ENCODE data around the gene PLB1. TPM values are rescaled to one million over a fixed set of nuclear protein-coding genes. Genes with fewer than 3 reads are reported as not detected.

Gene PLB1
- polyA plus RNA-seq, 2 of the 4 experiments (the other 2 are of a cell fraction), result 0.26 to 1.4 TPM

DNA sequence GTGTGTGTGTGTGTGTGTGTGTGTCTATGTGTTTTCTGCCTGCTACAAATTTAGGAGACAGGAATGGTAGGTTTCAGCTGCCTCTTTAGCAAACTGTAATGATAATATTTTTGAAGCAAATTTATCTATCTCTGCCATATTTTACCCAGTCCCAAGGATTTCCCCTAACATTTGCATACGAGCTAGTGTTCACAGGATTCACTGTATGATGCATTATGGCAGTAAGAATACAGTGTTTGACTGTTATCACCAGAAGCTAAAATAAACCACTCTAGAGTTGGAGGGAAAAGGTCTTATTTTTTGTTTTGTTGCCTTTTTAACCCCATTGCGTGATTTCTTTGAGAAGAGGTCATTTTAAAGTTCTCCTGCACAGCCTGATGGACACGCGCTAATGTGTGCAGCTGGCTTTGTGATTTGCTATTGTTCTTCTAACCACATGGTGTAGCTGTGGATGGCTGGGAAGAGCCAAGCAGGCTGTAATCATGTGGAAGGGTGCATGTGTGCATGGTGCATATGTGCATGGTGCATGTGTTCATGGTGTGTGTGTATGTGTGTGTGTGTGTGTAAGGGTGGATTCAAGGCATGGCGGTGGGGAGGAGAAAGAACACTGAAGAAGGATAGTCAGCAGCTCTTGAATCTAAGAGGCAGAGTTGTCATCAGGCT is 62.4 kb downstream of the PLB1 start:
- WGBS (ENCODE audit: missing lambda C conversion rate), result 87% methylated on average over 5 of the region's 5 CpGs
- Histone ChIP-seq H3K27ac (no peak overlapping the region), H3K9me3 (no peaks in the 10 kb centered on the region), H3K4me2 (no peak overlapping the region), H3K4me1 (no peaks in the 10 kb centered on the region), H3K4me3 (no peak overlapping the region)
- FAIRE-seq (no peak), ATAC-seq (peak; percentile 51 to 54; a peak in 3 of 6 replicates), DNase-seq (ENCODE audit: low read depth in 1 of 2, low spot score in 1 of 2) (no peak)
- TF ChIP-seq GATA3 (IDR thresholded peaks at IDR 0.05; ENCODE audit: borderline replicate concordance), result no peak
- no peak; a peak in 1 of 5 replicates for TF ChIP-seq RAD21 (conservative IDR thresholded peaks at IDR 0.05 in 1 of 2, IDR thresholded peaks at IDR 0.05 in 1 of 2)
- TF ChIP-seq SREBF2 (IDR thresholded peaks at IDR 0.05), result no peak
- TF ChIP-seq, protein P1, sequence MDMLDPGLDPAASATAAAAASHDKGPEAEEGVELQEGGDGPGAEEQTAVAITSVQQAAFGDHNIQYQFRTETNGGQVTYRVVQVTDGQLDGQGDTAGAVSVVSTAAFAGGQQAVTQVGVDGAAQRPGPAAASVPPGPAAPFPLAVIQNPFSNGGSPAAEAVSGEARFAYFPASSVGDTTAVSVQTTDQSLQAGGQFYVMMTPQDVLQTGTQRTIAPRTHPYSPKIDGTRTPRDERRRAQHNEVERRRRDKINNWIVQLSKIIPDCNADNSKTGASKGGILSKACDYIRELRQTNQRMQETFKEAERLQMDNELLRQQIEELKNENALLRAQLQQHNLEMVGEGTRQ (IDR thresholded peaks at IDR 0.05), result no peak
- TF ChIP-seq RARB (CRISPR knock-in tag; IDR thresholded peaks at IDR 0.05), result no peak
- no peak for TF ChIP-seq RNF2 (IDR thresholded peaks at IDR 0.05; ENCODE audit: borderline replicate concordance, low read depth)
- TF ChIP-seq MAFK (IDR thresholded peaks at IDR 0.05; ENCODE audit: partially characterized antibody), result no peak
- TF ChIP-seq, protein P2, sequence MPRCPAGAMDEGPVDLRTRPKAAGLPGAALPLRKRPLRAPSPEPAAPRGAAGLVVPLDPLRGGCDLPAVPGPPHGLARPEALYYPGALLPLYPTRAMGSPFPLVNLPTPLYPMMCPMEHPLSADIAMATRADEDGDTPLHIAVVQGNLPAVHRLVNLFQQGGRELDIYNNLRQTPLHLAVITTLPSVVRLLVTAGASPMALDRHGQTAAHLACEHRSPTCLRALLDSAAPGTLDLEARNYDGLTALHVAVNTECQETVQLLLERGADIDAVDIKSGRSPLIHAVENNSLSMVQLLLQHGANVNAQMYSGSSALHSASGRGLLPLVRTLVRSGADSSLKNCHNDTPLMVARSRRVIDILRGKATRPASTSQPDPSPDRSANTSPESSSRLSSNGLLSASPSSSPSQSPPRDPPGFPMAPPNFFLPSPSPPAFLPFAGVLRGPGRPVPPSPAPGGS (IDR thresholded peaks at IDR 0.05), result no peak
- TF ChIP-seq ZNF302 (CRISPR knock-in tag; IDR thresholded peaks at IDR 0.05), result no peak
- TF ChIP-seq HOXB13 (CRISPR knock-in tag; IDR thresholded peaks at IDR 0.05; ENCODE audit: low read depth), result no peak
- TF ChIP-seq HEYL (CRISPR knock-in tag; IDR thresholded peaks at IDR 0.05), result no peak
- no peak for TF ChIP-seq POLR2AphosphoS2 (conservative IDR thresholded peaks at IDR 0.05; ENCODE audit: low read length)
- TF ChIP-seq MAZ (IDR thresholded peaks at IDR 0.05; ENCODE audit: borderline replicate concordance, low read depth, low read length), result no peak
- TF ChIP-seq, protein P3, sequence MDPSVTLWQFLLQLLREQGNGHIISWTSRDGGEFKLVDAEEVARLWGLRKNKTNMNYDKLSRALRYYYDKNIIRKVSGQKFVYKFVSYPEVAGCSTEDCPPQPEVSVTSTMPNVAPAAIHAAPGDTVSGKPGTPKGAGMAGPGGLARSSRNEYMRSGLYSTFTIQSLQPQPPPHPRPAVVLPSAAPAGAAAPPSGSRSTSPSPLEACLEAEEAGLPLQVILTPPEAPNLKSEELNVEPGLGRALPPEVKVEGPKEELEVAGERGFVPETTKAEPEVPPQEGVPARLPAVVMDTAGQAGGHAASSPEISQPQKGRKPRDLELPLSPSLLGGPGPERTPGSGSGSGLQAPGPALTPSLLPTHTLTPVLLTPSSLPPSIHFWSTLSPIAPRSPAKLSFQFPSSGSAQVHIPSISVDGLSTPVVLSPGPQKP (IDR thresholded peaks at IDR 0.05; ENCODE audit: low read depth, low read length), result no peak
- POLR2A ChIA-PET, result interaction anchor here (0.7 kb wide), 1 partner anchor 312 kb away, joined by 3 read pairs; the partner anchor contains the start of gene TRMT61B
- CTCF ChIA-PET, result interaction anchor here (0.7 to 4.0 kb wide), 8 partner anchors 9 to 876 kb away, joined by 3 to 47 read pairs (median 4); no protein-coding TSS in a partner anchor

DNA sequence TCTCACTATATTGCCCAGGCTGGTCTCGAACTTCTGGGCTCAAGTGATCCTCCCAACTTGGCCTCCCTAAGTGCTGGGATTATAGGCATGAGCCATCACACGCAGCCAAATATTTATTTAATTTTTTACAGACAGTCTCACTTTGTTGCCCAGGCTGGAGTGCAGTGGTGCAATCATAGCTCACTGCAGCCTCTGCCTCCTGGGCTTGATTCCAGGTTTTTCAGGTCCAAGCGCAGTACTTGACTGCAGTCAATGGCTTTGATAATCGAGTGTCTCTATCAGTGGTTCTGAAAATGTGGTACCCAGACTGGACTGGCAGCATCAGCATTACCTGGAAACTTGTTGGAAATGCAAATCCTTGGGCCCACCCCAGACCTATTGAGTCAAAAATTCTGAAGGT is 63.1 kb downstream of the PLB1 start:
- Histone ChIP-seq H3K4me3 (no peak overlapping the region), H3K27ac (no peak overlapping the region), H3K4me1 (no peaks in the 10 kb centered on the region), H3K9me3 (no peaks in the 10 kb centered on the region), H3K4me2 (no peak overlapping the region)
- POLR2A ChIA-PET, result interaction anchor here (0.7 kb wide), 1 partner anchor 311 kb away, joined by 3 read pairs; the partner anchor contains the start of gene TRMT61B
- ATAC-seq (no peak), DNase-seq (ENCODE audit: low read depth in 1 of 2, low spot score in 1 of 2) (no peak), FAIRE-seq (no peak)
- WGBS (ENCODE audit: missing lambda C conversion rate), result 46% methylated on average over 4 of the region's 4 CpGs
- TF ChIP-seq NR3C1 (IDR thresholded peaks at IDR 0.05), result no peak
- TF ChIP-seq NFE2L2 (conservative IDR thresholded peaks at IDR 0.05; ENCODE audit: low read length), result no peak
- TF ChIP-seq, protein P4, sequence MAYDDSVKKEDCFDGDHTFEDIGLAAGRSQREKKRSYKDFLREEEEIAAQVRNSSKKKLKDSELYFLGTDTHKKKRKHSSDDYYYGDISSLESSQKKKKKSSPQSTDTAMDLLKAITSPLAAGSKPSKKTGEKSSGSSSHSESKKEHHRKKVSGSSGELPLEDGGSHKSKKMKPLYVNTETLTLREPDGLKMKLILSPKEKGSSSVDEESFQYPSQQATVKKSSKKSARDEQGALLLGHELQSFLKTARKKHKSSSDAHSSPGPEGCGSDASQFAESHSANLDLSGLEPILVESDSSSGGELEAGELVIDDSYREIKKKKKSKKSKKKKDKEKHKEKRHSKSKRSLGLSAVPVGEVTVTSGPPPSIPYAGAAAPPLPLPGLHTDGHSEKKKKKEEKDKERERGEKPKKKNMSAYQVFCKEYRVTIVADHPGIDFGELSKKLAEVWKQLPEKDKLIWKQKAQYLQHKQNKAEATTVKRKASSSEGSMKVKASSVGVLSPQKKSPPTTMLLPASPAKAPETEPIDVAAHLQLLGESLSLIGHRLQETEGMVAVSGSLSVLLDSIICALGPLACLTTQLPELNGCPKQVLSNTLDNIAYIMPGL (CRISPR knock-in tag; IDR thresholded peaks at IDR 0.05; ENCODE audit: borderline replicate concordance), result no peak
- TF ChIP-seq RNF2 (IDR thresholded peaks at IDR 0.05; ENCODE audit: borderline replicate concordance, low read depth), result no peak
- no peak for TF ChIP-seq EHMT2 (IDR thresholded peaks at IDR 0.05; ENCODE audit: low read depth)
- TF ChIP-seq HOXA7 (CRISPR knock-in tag; IDR thresholded peaks at IDR 0.05), result no peak
- TF ChIP-seq ZC3H11A (IDR thresholded peaks at IDR 0.05), result no peak
- TF ChIP-seq ZNF302 (CRISPR knock-in tag; IDR thresholded peaks at IDR 0.05), result no peak
- TF ChIP-seq TFCP2L1 (CRISPR knock-in tag; IDR thresholded peaks at IDR 0.05), result no peak
- TF ChIP-seq RFX5 (IDR thresholded peaks at IDR 0.05), result no peak
- TF ChIP-seq, protein P1 (IDR thresholded peaks at IDR 0.05), result no peak
- no peak for TF ChIP-seq HOXB13 (CRISPR knock-in tag; IDR thresholded peaks at IDR 0.05; ENCODE audit: low read depth)
- TF ChIP-seq RCOR1 (IDR thresholded peaks at IDR 0.05; ENCODE audit: low read depth, low read length), result no peak
- TF ChIP-seq HDAC2 (IDR thresholded peaks at IDR 0.05), result no peak
- no peak for TF ChIP-seq CEBPB (IDR thresholded peaks at IDR 0.05)
- TF ChIP-seq, protein P5, sequence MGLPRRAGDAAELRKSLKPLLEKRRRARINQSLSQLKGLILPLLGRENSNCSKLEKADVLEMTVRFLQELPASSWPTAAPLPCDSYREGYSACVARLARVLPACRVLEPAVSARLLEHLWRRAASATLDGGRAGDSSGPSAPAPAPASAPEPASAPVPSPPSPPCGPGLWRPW (IDR thresholded peaks at IDR 0.05), result no peak
- no peak for TF ChIP-seq KDM1A (IDR thresholded peaks at IDR 0.05; ENCODE audit: low read depth)
- no peak for TF ChIP-seq JUNB (IDR thresholded peaks at IDR 0.05)
- TF ChIP-seq, protein P6, sequence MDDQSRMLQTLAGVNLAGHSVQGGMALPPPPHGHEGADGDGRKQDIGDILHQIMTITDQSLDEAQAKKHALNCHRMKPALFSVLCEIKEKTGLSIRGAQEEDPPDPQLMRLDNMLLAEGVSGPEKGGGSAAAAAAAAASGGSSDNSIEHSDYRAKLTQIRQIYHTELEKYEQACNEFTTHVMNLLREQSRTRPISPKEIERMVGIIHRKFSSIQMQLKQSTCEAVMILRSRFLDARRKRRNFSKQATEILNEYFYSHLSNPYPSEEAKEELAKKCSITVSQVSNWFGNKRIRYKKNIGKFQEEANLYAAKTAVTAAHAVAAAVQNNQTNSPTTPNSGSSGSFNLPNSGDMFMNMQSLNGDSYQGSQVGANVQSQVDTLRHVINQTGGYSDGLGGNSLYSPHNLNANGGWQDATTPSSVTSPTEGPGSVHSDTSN (IDR thresholded peaks at IDR 0.05), result no peak
- CTCF ChIA-PET, result interaction anchor here (1.5 to 4.0 kb wide), 4 partner anchors 9 to 855 kb away, joined by 3 to 47 read pairs (median 5); no protein-coding TSS in a partner anchor

All from A549 (cell line).